Erythroblast (primary cell): ENCODE data around the gene RNF151.

Experiments used
- GATA1 ChIP-seq: IDR thresholded peaks from 2 replicates; pipeline ENCODE4 v1.6.1; 2011; ENCODE audit warnings: low read depth, mild to moderate bottlenecking, control low read depth, low read length, moderate library complexity
- POLR2A ChIP-seq: IDR thresholded peaks from 2 replicates; pipeline ENCODE4 v1.6.1; 2011; ENCODE audit warnings: mild to moderate bottlenecking, low read length

DNA sequence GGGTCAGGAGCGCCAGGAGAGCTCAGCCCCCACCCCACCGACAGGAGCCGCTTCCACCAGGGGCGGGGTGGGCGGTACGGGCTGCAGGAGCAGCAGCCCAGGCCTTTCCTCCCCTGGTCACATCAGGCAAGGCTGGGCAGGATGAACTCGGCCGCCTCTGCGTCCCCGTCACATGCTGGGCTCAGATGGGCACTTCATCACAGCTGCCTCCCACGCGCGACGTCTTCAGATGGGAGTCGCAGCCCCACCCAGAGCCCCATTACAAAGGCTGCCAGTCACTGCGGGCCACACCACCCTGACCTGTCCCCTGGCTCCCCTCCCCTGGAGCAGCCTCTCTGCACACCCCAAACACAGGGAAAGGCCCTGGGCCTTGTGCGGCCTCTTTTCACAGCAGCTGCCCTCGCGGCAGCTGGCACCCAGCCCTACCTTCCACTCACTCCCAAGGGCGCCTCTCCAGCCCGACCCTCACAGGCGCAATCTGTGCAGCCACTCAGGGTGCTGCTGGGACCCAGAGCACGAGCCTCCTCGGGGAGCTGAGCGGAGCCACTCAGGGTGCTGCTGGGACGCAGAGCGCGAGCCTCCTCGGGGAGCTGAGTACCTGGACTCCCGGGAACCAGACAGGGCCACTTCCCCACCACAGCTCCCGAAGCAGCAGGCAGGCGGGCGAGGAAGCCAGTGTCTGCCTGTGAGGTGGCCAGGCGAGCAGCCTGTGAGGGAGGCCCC is 38.3 kb downstream of the RNF151 start:
- TF ChIP-seq POLR2A = no peak
- no peak for TF ChIP-seq GATA1
